IPS-20b (cell line): Measurements from ENCODE around the gene LBHD2.

Experiments
- H3K27ac ChIP-seq: one replicate; pipeline ENCODE4 v1.5.1; 2013; ENCODE audit warnings: low read length
- H3K27me3 ChIP-seq: 2 replicates; pipeline ENCODE4 v1.6.1; 2013; ENCODE audit warnings: mild to moderate bottlenecking, low read length, inconsistent platforms; ENCODE audit not compliant: insufficient read depth
- H3K36me3 ChIP-seq: 2 replicates; pipeline ENCODE4 v1.6.1; 2013; ENCODE audit warnings: low read depth, mild to moderate bottlenecking, inconsistent platforms, low read length, moderate library complexity; ENCODE audit not compliant: insufficient read depth
- H3K4me1 ChIP-seq: 2 replicates; pipeline ENCODE4 v1.6.1; 2013; ENCODE audit warnings: mild to moderate bottlenecking, control low read depth, inconsistent platforms, low read length, moderate library complexity; ENCODE audit not compliant: insufficient read depth
- H3K4me3 ChIP-seq: 2 replicates; pipeline ENCODE4 v1.5.1; 2013; ENCODE audit warnings: mild to moderate bottlenecking, low read length, inconsistent platforms
- H3K9ac ChIP-seq: 2 replicates; pipeline ENCODE4 v1.6.1; 2013; ENCODE audit warnings: low read depth, mild to moderate bottlenecking, inconsistent platforms, low read length, moderate library complexity
- H3K9me3 ChIP-seq: 2 replicates; pipeline ENCODE4 v1.6.1; 2013; ENCODE audit warnings: mild to moderate bottlenecking, low read depth, low read length, inconsistent platforms; ENCODE audit not compliant: insufficient read depth

LBHD2 gene

DNA sequence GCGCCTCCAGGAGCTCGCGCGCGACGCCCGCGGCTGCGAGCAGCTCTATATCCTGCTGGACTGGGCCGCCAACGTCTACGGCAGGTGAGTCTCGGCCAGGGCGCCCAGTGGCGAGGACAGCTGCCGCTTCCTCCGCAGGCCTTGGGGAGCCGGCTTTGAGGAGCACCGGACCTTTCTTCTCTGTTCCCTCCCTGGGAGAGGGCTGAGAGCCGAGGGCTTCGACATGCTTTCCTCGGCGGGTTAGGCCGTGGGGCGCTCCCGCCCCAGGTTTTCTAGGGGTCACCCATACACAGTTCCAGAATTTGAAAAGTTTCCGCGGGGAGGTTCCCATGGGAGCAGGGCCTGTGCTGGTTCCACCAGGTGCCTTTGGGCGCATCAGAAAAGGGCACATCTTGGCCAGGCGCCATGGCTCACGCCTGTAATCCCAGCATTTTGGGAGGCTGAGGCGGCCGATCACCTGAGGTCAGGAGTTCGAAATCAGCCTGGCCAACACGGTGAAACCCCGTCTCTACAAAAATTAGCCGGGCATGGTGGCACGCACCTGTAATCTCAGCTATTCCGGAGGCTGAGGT, 18.8 kb downstream of the LBHD2 start:
- Histone ChIP-seq H3K4me1 (no peaks in the 10 kb centered on the region; the same call in 1 of the 2 replicates), H3K27ac (no peak overlapping the region), H3K36me3 (no peaks in the 10 kb centered on the region), H3K9me3 (no peaks in the 10 kb centered on the region), H3K27me3 (peaks cover 55% of the 10 kb centered on the region), H3K9ac (no peak overlapping the region), H3K4me3 (no peak overlapping the region)

DNA sequence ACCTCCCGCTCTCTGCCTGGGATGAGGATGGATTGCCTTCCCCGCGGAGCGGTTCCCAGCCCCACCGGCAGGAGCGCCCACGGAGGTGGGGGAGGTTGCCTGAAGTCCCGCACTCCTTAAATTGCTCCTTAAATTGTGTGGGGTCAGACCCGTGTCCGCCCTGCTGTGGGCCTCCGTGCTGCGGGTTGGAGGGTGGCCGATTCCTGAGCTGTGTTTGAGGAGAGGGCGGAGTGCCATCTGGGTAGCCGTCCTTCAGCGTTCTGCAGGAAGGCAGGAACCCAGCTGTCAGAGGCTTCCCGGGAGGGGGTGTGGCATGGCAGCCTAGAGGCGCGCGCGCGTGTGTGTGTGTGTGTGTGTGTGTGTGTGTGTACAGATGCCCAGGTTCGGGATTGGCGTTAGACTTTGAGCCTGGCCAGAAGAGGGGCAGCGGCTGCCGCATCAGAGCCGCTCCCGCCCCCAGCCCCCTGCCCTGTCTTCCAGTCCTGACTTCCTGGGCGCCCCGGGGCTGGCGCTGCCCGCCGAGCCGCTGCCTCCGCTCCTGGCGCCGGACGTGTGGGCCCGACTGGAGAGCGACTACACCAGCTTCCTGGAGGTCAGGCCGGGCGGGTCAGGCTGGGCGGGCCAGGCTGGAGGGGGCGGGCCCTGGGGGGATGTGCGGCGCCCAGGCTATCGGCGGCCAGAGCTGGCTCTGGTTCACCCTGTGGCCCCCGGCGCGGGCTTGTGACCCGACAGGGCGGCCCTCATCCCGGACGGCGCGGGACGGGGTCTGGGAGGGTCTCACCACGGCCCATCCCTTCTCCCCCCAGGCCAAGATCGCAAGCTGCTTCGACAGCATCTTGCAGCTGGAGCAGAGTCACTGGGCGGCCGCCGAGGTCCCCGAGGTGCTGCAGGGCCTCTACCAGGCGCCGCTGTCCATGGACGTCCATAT, 19.7 kb downstream of the LBHD2 start:
- Histone ChIP-seq H3K4me1 (peaks cover 8% of the 10 kb centered on the region; the same call in 1 of the 2 replicates), H3K36me3 (no peaks in the 10 kb centered on the region), H3K9me3 (no peaks in the 10 kb centered on the region), H3K27ac (no peak overlapping the region), H3K27me3 (peaks cover 60% of the 10 kb centered on the region), H3K4me3 (no peak overlapping the region; the same call in 1 of the 2 replicates), H3K9ac (no peak overlapping the region)

DNA sequence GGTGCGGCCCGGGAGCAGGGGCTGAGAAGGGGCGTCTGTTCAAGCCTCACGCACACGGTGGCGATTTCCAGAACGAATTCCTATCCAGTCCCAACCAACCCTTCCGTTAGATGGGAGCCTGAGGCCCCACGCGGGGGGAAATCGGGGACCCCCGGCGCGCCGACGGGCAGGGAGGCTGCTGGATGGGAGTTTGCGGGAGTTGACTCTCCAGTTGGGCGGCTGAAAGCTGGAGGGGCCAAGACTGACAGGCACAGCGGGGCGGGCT, 20.3 kb downstream of the LBHD2 start:
- no peak overlapping the region for H3K9ac ChIP-seq

DNA sequence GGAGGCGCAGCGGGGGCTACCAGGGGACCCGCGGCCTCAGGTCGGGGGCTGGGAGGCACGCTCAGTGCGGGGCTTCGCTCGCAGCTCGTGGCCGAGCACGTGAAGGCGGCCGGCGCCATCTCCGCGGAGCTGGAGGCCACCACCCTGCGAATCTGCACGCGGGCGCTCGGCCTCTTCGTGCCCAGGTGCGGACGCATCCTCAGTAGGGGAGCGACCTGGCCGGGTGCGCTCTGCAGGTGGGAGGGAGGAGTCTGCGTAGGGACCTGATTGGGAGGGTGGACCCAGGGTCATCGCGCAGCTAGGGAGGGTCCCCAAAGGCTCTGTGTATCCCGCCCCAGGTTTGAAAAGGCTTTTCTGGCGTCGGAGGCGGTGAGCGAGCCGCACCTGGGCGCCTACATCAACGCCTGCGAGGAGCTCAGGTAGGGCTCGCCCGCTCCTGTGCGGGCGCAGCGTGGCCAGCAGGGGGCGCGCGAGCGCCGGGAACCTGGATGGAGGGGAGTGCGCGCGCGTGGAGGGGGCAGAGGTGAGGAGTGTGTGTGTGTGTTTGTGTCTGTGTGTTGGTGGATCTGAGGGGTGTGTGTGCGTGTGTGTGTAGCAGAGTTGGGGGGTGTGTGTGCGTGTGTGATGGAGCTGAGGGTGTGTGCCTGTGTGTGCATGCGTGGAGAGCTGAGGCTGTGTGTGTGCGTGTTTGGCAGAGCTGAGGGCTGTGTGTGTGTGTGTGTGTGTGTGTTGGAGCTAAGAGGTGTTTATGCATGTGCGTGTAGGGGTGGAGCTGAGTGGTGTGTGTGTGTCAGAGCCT, 20.8 kb downstream of the LBHD2 start:
- Histone ChIP-seq H3K27ac (no peak overlapping the region), H3K4me1 (peaks cover 10% of the 10 kb centered on the region; the same call in 1 of the 2 replicates), H3K9me3 (no peaks in the 10 kb centered on the region), H3K36me3 (no peaks in the 10 kb centered on the region), H3K27me3 (peaks cover 63% of the 10 kb centered on the region), H3K9ac (no peak overlapping the region), H3K4me3 (peak overlapping the region; percentile 21; the same call in 1 of the 2 replicates)

More for the DNA sequence above, 20.3 kb downstream of the LBHD2 start:
- Histone ChIP-seq H3K9me3 (no peaks in the 10 kb centered on the region), H3K36me3 (no peaks in the 10 kb centered on the region), H3K4me1 (peaks cover 10% of the 10 kb centered on the region; the same call in 1 of the 2 replicates), H3K27me3 (peaks cover 60% of the 10 kb centered on the region), H3K4me3 (peak overlapping the region; percentile 21; the same call in 1 of the 2 replicates), H3K27ac (no peak overlapping the region)

DNA sequence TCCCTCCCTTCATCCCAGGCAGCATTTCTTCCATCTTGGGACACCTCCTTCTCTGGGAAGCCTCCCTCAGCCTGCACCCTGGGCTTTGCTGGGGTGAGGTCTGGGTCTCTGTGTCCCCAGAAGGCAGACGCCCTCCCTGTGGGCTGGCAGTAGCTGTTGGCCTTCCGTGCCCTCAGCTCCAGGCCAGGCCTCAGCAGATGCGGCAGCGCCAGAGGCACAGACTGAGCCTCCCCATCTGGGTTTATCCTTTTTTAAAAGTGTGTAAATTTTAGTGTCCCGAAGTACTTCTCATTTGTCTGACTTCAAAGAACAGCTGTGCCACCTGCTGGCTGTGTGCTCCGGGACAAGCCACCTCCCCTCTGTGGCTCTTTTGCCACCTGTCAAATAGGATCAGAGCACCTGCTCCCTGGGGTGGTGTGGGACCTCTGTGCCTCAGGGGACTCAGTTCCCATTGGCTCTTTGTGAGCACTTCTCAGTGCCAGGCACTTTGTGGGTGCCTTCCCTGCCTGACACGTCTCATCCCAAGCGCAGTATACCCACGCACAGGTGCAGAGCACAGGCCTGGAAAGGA, 21.7 kb downstream of the LBHD2 start:
- no peak overlapping the region for H3K27ac ChIP-seq
- peaks cover 15% of the 10 kb centered on the region; the same call in 1 of the 2 replicates for H3K4me1 ChIP-seq
- no peaks in the 10 kb centered on the region for H3K9me3 ChIP-seq
- no peak overlapping the region for H3K4me3 ChIP-seq
- H3K9ac ChIP-seq: no peak overlapping the region
- H3K27me3 ChIP-seq: peaks cover 71% of the 10 kb centered on the region
- no peaks in the 10 kb centered on the region for H3K36me3 ChIP-seq

DNA sequence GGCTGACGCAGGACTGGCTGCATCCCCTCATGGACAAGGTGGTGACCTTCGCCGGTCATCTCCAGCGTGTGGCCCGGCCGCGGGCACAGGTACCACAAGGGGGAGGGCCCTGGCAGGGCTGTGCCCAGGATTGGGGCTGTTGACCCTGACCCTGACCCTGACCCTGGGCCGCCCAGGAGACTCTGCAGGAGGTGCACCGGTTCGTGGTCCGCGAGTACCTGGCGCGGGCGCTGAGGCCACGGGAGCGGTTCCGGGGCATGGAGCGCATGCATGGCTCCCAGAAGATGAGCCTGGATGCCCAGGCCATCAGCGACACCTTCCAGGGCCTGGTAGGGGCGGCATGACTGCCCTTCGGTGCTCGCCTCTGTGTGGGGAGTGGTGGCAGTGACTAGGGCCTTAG, 23.4 kb downstream of the LBHD2 start:
- Histone ChIP-seq H3K36me3 (no peaks in the 10 kb centered on the region), H3K9ac (no peak overlapping the region), H3K4me3 (no peak overlapping the region), H3K27me3 (peaks cover 62% of the 10 kb centered on the region), H3K27ac (no peak overlapping the region), H3K4me1 (peaks cover 20% of the 10 kb centered on the region; the same call in 1 of the 2 replicates), H3K9me3 (no peaks in the 10 kb centered on the region)

DNA sequence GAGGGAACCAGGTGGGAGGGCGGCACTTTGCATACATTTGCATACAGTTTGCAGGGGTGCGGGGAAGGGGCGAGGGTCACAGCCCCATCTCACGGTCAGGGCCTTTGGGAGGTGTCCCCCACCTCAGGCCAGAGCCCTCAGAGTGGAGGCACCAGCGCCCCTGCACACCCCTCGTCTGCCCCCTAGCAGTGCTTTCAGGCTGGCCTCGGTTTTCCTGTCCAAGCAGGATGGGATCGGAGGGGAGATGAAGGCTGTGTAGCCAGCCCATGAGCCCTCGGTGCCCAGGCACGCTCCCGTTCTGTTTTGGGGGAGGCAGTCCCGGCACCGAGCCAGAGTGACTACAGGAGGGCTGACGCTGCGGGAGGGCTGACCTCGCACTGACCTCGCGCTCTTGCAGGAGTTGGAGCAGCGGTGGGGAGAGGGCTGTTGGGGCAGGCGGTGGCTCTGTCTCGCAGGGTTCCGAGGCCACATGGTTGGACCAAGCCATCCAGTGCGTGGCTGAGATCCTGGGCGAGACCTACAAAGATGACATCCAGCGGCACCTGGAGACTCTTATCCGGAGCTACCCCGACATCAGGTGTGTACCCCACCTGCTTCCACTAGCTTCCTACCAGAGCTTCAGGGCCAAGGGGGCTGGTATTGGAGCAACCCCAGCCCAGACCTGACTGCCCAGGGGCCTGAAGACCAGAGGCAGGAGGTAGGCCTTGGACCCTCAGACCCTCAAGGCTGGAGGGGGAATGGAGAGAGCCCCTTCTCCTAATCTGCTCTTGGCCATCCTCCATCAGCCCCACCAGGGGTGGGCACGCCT, 24.1 kb downstream of the LBHD2 start:
- Histone ChIP-seq H3K9me3 (no peaks in the 10 kb centered on the region), H3K27me3 (peaks cover 55% of the 10 kb centered on the region), H3K4me1 (peaks cover 26% of the 10 kb centered on the region; the same call in 1 of the 2 replicates), H3K36me3 (no peaks in the 10 kb centered on the region), H3K4me3 (no peak overlapping the region), H3K27ac (no peak overlapping the region), H3K9ac (no peak overlapping the region)

DNA sequence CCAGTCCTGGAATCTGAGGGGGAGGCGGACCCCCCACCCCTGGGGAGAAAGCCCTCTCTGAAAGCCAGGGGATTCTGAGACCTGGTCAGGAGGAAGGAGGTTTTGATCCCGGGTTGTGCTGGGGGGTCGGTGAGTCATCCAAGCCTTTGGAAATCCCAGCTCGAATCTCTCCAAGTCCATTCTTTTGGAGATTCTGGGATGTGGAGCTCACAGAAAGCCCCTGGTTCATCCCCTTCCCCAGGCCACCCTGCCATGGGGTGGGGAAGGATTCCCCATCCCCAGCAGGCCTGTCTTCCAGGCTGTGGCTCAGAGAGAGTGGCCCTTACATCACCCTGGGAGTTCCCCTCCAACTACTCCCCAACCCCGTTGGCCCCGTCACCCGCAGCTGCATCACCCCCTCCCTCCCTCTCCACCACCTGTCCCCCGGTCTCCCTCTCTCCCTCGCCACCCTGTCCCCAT, 24.8 kb downstream of the LBHD2 start:
- H3K9ac ChIP-seq: no peak overlapping the region
- H3K4me3 ChIP-seq: no peak overlapping the region; the same call in 1 of the 2 replicates
- peaks cover 48% of the 10 kb centered on the region for H3K27me3 ChIP-seq
- no peak overlapping the region for H3K27ac ChIP-seq
- no peaks in the 10 kb centered on the region for H3K36me3 ChIP-seq
- peaks cover 26% of the 10 kb centered on the region; the same call in 1 of the 2 replicates for H3K4me1 ChIP-seq
- no peaks in the 10 kb centered on the region for H3K9me3 ChIP-seq

DNA sequence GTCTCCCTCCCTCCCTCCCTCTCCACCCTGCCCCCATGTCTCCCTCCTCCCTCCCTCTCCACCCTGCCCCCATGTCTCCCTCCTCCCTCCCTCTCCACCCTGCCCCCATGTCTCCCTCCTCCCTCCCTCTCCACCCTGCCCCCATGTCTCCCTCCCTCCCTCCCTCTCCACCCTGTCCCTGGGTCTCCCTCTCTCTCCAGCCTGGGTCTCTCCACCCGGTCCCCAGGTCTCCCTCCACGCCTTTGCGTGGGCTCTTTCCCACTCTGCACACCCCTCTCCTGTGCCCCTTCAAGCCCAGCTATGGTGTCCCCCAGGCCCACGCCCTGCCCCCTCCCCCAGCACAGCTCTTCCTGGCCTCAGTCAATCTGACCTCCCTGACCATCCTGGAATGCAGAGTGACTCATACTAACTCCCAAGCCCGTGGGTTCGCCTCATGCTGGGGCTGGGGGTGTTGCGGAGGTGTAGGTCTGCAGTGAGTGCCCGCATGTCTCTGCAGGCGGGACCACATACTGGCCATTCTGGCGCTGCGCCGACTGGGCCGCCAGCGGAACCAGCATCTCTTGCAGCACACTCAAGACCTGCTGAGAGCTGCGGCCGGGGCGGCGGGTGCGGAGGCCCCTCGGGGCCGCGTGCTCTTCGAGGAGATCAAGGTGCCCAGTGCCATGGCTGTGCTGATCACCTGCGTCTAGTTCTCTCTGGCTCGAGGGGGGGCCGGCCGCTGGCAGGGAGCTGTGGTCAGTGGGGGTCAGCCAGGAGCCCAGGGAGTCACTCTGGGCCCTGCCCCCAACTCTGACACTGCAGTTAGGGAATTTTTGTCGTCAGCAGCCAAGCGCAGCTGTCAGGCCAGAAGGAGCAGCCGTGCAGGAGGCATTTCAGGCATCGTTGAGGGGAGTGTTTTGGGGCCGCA, 25.8 kb downstream of the LBHD2 start:
- peak overlapping the region; percentile 41; the same call in 1 of the 2 replicates for H3K4me3 ChIP-seq
- H3K27me3 ChIP-seq: peaks cover 38% of the 10 kb centered on the region
- H3K4me1 ChIP-seq: peaks cover 26% of the 10 kb centered on the region; the same call in 1 of the 2 replicates
- no peak overlapping the region for H3K9ac ChIP-seq
- no peaks in the 10 kb centered on the region for H3K36me3 ChIP-seq
- H3K27ac ChIP-seq: no peak overlapping the region
- no peaks in the 10 kb centered on the region for H3K9me3 ChIP-seq

DNA sequence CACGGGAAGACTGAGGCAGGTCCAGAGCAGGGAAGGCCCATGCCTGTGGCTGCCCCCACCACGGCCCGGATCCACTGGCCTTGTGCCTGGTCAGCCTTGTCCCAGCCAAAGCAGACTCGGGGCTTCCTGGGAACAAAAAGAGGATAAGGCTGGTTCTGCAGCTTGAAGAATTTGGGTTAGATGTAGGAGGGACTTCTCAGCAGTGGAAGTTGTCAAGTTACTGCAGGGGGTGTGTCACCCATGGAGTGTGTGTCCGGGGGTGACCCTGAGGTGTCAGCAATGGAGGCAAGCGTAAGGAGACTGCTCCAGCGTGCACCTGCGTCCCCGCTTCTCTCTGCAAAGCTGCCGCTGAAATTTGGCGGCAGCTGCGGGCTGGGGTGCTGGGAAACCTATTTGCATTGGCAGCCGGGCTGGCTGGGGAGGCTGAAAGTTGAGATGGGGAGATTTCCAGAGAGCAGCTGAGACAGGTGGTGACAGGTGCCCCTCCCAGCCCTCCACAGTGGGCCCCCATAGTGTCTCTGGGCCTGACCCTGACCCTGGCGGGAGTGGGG, 26.7 kb downstream of the LBHD2 start:
- Histone ChIP-seq H3K9me3 (no peaks in the 10 kb centered on the region), H3K4me1 (peaks cover 26% of the 10 kb centered on the region; the same call in 1 of the 2 replicates), H3K9ac (no peak overlapping the region), H3K27ac (no peak overlapping the region), H3K27me3 (peaks cover 29% of the 10 kb centered on the region), H3K4me3 (no peak overlapping the region; the same call in 1 of the 2 replicates), H3K36me3 (no peaks in the 10 kb centered on the region)
